Tibial artery (tissue), 4 donors: ENCODE data around the gene SART1.
A peak's percentile ranks its signal among the peaks of the same experiment; 100 is the strongest.

Experiments used
- DNase-seq, 2 donors: peaks; one replicate each; pipeline ENCODE4 v3.0.0-alpha.2; 2019
- H3K27ac ChIP-seq, 2 donors: fragments of 200-600 bp; sonication (generic) in 1 of 2; 1 replicate in 1 of 2; 2 replicates in 1 of 2; pipeline ENCODE4 v1.5.1; 2018 to 2019; ENCODE audit warnings: mild to moderate bottlenecking in 1 of 2
- H3K27me3 ChIP-seq, 2 donors: fragments of 200-600 bp; sonication (generic) in 1 of 2; one replicate each; pipeline versions ENCODE4 v1.5.1 to v1.6.0; 2016 to 2019
- H3K36me3 ChIP-seq, 3 donors: fragments of 200-600 bp; sonication (generic) in 2 of 3; one replicate each; pipeline ENCODE4 v1.5.1; 2016 to 2019; ENCODE audit warnings: mild to moderate bottlenecking in 2 of 3
- H3K4me1 ChIP-seq, 4 donors: fragments of 200-600 bp; sonication (generic) in 2 of 4; 1 replicate in 3 of 4; 2 replicates in 1 of 4; pipeline ENCODE4 v1.5.1; 2016 to 2019
- H3K4me3 ChIP-seq, 2 donors: fragments of 200-600 bp; sonication (generic) in 1 of 2; 1 replicate in 1 of 2; 2 replicates in 1 of 2; pipeline ENCODE4 v1.5.1; 2018 to 2019; ENCODE audit warnings: mild to moderate bottlenecking in 2 of 2
- H3K9me3 ChIP-seq, 3 donors: fragments of 200-600 bp; sonication (generic) in 1 of 3; one replicate each; pipeline ENCODE4 v1.5.1; 2016 to 2019
- CTCF ChIP-seq, 2 experiments: fragments of 200-600 bp in 1 of 2; fragments of 450-650 bp in 1 of 2; IDR thresholded peaks; one replicate each; pipeline ENCODE4 v1.5.1; 2017 to 2019; ENCODE audit warnings: antibody characterized with exemption in 2 of 2, mild to moderate bottlenecking in 1 of 2, moderate library complexity in 1 of 2
- intact Hi-C: fragments of 100-400 bp; cut with DNase I; formaldehyde crosslinking; loops from one replicate; pipeline ENCODE4 v1.15.0; 2023; ENCODE audit warnings: low total_unique reads

The SART1 gene

DNA sequence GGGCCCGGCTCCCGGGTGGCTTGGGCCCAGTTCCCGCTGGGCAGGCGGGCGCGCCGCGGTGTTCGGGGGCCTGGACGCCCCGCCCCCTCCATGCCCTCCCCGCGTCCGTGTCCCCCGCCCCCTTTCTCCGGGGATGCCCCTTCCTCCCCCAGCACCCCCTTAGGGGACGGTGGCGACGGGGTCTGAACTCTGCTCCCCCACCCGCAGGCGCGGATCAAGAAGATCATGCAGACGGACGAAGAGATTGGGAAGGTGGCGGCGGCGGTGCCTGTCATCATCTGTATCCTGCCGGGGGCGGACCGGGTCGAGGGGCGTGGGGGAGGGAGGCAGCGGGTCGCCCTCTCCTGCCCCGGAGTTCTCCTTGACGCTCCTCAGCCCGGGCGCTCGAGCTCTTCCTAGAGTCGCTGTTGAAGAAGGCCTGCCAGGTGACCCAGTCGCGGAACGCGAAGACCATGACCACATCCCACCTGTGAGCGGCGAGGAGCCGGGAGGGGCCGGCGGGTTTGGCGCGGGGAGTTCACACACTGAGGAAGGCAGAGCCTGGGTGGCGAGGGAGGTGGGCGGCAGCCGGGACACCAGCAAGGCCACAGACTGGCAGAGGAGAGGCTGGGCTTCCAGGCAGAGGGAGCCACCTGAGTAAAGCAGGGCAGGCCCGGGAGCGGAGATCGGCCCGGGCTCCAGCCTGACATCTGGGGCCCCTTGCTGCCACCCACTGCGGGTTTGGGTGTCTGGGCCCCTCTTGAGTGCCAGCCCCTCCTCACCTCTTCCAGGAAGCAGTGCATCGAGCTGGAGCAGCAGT, 41.8 kb upstream of the SART1 start:
- intact Hi-C loops: loop anchor here (2.0 to 5.0 kb wide), 2 partner anchors 43 to 61 kb away; partner anchors contain the start of genes CFL1 and SART1
- DNase-seq: peak; percentile 47 to 82
- peaks cover 13 to 32% (median 20%) of the 10 kb centered on the region in 3 donors for H3K36me3 ChIP-seq
- no peaks in the 10 kb centered on the region for H3K9me3 ChIP-seq
- peak overlapping the region; percentile 87 to 90 for H3K27ac ChIP-seq
- no peaks in the 10 kb centered on the region for H3K27me3 ChIP-seq
- H3K4me1 ChIP-seq: peaks cover 14 to 50% (median 49%) of the 10 kb centered on the region in 4 donors
- H3K4me3 ChIP-seq: peak overlapping the region; percentile 89 to 92
- no peak for TF ChIP-seq CTCF (IDR thresholded peaks at IDR 0.05)

GRCh38 chr11:65920372-65920802, 41.1 kb upstream of the SART1 start:
- H3K27ac ChIP-seq: peak overlapping the region; percentile 87 to 90
- DNase-seq: peak in 1 of 2 donors; percentile 72
- H3K4me1 ChIP-seq: peaks cover 8 to 44% (median 43%) of the 10 kb centered on the region in 4 donors
- TF ChIP-seq CTCF (IDR thresholded peaks at IDR 0.05): no peak
- H3K36me3 ChIP-seq: peaks cover 13 to 32% (median 20%) of the 10 kb centered on the region in 3 donors
- H3K27me3 ChIP-seq: no peaks in the 10 kb centered on the region
- H3K4me3 ChIP-seq: peak overlapping the region; percentile 89 to 92
- no peaks in the 10 kb centered on the region for H3K9me3 ChIP-seq
- intact Hi-C loops: loop anchor here (5.0 kb wide), 1 partner anchor 42 kb away; the partner anchor contains the start of gene SART1

DNA sequence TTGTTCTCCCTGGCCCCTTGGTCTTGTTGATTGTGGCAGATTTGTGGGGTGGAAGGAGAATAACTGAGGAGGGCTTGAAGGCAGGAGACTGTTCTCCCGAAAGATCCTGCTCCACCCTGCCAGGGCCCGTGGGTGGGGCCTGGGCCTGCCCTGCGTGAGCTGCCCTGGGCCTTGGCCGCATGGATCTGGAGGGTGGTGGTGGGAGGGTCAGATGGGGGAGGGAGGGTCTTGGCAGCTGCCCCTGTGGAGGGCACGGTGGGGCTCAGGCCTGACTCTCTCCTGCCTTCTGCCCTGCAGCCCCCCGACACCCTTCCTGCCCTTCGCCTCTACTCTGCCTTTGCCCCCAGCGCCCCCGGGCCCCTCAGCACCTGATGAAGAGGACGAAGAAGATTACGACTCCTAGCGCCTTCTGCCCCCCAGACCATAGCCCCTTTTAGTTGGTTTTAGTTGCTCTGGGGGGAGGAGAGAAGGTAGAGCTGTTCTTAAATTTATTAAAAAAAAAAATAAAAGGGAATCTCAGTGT, 40.4 kb upstream of the SART1 start:
- intact Hi-C loops: loop anchor here (5.0 kb wide), 1 partner anchor 41 kb away; the partner anchor contains the start of gene SART1
- no peak for DNase-seq
- peak overlapping the region; percentile 87 to 90 for H3K27ac ChIP-seq
- peak overlapping the region; percentile 89 to 92 for H3K4me3 ChIP-seq
- H3K9me3 ChIP-seq: no peaks in the 10 kb centered on the region
- peaks cover 5 to 38% (median 37%) of the 10 kb centered on the region in 4 donors for H3K4me1 ChIP-seq
- TF ChIP-seq CTCF (IDR thresholded peaks at IDR 0.05): no peak
- no peaks in the 10 kb centered on the region for H3K27me3 ChIP-seq
- H3K36me3 ChIP-seq: peaks cover 13 to 32% (median 20%) of the 10 kb centered on the region in 3 donors

GRCh38 chr11:65921876-65922275, 39.7 kb upstream of the SART1 start:
- intact Hi-C loops: loop anchor here (5.0 kb wide), 1 partner anchor 40 kb away; the partner anchor contains the start of gene SART1
- no peak for TF ChIP-seq CTCF (IDR thresholded peaks at IDR 0.05)

DNA sequence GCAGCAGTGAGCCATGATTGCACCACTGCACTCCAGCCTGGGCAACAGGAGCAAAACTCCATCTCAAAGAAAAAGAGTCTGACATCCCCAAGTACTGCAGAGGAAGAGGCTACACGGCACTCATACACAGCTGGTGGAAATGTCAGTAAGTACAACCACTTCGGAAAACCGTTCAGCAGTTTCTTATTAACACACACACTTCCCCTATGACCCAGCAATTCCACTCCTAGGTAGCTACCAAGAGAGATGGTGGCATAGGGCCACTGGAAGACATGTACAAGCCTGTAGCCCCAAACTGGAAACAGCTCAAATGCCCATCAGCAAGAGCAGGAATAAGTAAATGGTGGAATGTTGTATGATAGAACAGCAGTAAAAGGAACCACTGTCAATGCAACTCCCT, 39.0 kb upstream of the SART1 start:
- peaks cover 13 to 32% (median 20%) of the 10 kb centered on the region in 3 donors for H3K36me3 ChIP-seq
- H3K4me1 ChIP-seq: peaks cover 3 to 23% (median 22%) of the 10 kb centered on the region in 4 donors
- H3K9me3 ChIP-seq: no peaks in the 10 kb centered on the region
- intact Hi-C loops: loop anchor here (5.0 kb wide), 1 partner anchor 40 kb away; the partner anchor contains the start of gene SART1
- H3K4me3 ChIP-seq: no peak overlapping the region
- H3K27me3 ChIP-seq: no peaks in the 10 kb centered on the region
- DNase-seq: no peak
- TF ChIP-seq CTCF (IDR thresholded peaks at IDR 0.05): no peak
- no peak overlapping the region for H3K27ac ChIP-seq

More at GRCh38 chr11:65921876-65922275, 39.7 kb upstream of the SART1 start:
- DNase-seq: no peak
- no peak overlapping the region for H3K4me3 ChIP-seq
- peaks cover 5 to 30% (median 29%) of the 10 kb centered on the region in 4 donors for H3K4me1 ChIP-seq
- H3K27ac ChIP-seq: no peak overlapping the region
- H3K27me3 ChIP-seq: no peaks in the 10 kb centered on the region
- peaks cover 13 to 32% (median 20%) of the 10 kb centered on the region in 3 donors for H3K36me3 ChIP-seq
- H3K9me3 ChIP-seq: no peaks in the 10 kb centered on the region
